ENCODE results near the gene RGS6.

Gene RGS6

DNA sequence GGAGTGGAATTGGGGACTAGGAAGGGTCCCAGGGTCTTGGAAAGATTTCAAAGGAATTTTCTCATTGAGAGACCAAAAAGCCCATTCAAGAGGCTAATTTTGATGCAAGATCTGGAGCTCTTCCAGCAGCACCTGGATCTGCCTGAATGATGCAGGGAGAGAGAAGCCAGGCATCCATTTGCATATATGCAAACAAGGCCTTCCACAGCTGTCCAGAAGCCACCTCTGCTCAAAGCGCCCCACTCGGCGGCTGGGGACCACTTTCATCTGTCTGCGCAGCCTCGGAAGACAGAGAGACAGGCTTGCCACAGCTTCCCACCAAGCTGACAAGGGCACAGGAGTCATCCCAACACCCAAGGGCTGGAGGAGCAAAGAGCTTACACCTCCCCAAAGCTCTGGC lies 666.1 kb downstream of the RGS6 start:
- DNase-seq: no peak

- no peak for DNase-seq
These were observed 667.6 kb downstream of the RGS6 start for GRCh38 chr14:72599579-72600470.

GRCh38 chr14:72600551-72601330 lies 668.5 kb downstream of the RGS6 start:
- DNase-seq: no peak

DNA sequence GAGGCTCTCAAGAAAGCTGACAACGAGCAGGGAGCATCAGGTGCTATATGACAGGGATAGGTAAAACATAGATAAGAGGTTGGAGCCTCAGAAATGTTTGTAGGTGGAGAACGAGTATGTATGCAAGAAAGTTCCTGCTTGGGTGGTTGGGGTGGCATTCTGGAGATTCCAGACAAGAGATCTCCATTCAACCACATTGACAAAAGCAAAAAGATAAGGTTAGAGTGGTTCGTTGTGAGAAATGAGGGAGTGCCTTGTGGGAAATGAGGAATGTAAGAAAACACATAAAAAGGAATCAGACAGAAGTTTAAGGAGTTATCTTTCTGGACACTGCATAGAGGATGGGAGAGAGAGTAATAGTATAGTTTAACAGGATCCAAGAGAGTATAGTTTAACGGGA lies 671.4 kb downstream of the RGS6 start:
- no peak for DNase-seq

DNA sequence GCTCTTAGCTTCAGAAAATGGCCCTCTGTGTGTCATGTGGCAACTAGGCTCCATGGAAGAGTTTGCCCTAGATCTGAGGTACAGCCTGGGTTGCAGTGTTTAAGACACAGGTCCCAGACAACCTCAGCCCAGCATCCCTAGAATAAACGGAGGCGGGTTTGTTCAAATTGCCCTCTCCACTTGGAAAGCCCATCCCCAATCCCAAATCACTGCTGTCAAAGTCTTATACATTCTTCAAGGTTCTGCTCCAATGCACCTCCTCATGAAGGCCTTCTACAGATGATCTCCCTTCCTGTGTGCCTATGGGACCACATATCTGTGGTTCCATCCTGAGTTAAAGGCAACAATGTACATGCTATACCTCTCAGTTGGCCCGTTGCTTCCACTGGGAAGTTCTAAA lies 671.9 kb downstream of the RGS6 start:
- no peak for DNase-seq

- no peak for DNase-seq
These were observed 673.1 kb downstream of the RGS6 start for GRCh38 chr14:72605096-72605920.

DNA sequence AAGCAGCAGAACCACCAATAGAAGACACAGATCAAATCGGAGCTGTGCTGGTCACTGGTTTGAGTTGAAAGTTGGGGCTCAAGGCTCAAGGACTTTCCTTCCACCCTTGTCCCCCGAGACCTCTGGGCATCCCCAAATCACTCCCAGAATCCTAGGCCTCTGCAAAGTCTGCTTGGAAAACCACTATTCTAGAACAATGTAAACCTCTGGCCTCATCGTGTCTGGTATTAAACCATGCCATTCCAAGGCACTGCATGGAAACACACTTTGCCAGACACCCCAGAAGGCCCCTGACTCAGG lies 673.6 kb downstream of the RGS6 start:
- no peak for DNase-seq

GRCh38 chr14:72606879-72607278 lies 674.6 kb downstream of the RGS6 start:
- DNase-seq: no peak

DNA sequence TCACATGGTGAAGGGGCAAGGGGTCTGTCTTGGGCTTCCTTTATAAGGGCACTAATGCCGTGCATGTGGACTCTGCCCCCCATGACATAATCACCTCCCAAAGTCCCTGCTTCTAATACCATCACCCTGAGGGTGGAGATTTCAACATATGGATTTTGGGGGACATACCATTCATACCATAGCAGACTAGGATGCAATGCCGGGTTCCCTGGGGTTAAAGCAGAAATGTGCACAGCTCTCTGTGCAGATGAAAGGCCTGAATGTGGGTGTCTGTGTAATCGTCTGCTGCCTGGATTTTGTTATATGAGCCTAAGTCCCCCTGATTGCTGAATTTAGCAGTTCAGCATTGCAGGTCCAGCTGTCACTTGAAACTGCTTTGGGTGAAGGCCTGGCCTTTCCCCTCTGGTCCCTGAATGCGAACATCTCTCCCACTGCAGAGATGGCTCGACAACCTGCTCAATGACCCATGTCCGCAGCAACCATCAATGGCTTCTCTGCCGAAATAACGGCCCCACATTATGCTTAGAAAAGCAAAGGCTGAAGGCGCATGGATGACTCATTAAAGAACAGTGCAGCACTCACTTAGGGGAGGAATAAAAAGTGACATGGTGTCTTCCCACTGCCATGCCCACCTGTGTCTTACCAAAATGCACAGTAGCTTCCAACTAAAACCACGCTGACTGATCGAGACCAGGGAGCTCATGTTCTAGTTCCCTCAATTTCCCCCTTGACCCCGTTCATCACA lies 675.3 kb downstream of the RGS6 start:
- no peak for DNase-seq

GRCh38 chr14:72608391-72609204 lies 676.4 kb downstream of the RGS6 start:
- no peak for DNase-seq

- DNase-seq: no peak
These were observed 677.1 kb downstream of the RGS6 start for GRCh38 chr14:72609205-72609916.

DNA sequence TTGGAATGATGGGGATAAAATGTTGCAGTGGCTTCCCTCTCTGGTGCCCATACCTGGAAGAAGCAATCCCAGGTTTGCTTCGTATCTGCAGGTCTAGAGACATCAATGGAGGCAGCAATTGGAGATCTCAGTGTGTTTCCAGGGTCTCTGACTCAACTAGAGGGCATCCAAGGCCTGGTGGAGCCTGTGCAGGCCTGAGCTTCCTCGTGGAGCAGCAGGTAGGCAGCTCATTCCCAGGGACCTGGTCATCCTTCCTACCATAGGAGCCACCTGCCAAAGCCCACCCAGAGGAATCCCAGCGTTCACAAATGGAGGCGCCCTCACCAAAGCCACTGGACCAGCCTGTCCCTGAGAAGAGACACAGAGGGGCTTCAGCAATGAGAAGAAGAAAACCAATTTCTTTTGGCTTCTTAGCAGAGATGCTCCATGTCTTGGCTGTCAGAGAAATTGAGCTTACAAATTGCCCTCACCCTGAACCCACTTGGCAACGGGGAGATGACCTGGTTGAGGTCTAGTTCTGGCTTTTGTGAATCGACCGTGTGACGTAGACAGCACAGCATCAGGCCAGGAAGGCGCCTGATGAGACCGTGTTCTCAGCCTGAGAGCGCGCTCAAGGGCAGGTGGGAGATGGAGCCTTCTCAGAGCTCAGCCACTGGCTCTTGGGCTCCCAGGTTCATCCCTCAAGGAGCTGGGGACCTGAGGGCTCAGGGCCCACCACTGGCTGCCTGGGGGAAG lies 678.0 kb downstream of the RGS6 start:
- no peak for DNase-seq

- DNase-seq: no peak
These were observed 678.6 kb downstream of the RGS6 start for GRCh38 chr14:72610831-72611200.

DNA sequence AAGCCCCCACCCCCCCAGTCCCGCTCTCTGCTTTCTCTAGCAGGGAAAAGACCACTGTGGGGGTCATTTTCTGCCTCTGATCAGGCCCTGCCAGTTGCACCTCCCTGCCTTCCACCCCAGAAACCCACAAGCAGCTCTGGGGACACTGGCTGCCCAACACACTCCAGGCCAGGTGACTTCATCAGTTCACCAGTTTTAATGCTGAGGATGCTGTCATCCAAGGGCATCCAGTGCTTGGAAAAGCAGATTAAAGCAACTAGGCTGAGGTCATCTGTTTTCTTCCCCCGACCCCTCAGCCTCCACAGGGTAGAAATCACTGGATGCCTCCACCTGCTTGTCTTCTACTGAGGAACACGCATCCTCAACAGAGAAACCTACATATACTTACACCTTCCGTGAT lies 679.3 kb downstream of the RGS6 start:
- no peak for DNase-seq

DNA sequence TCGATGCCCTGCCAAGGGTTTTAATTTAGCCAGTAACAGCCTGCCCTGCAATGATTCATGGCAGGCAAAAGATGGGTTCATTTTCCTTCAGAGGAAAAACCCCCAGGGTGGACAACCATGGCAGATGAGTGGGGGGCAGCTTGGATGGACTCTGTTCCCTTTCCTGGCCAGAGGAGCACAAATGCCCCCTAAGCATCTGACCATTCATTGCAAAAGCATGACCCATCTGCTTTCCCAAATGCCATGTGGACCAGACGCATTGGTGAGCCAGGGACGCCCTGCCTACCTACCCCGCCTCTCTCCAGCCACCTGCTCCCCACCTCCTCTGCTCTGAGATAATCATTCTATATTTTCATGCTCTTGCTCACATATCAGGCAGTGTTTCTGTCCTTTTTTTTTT lies 679.8 kb downstream of the RGS6 start:
- no peak for DNase-seq

GRCh38 chr14:72613231-72613974 lies 681.2 kb downstream of the RGS6 start:
- no peak for DNase-seq

- no peak for DNase-seq
These were observed 681.7 kb downstream of the RGS6 start for GRCh38 chr14:72613975-72614319.

GRCh38 chr14:72614365-72614764 lies 682.1 kb downstream of the RGS6 start:
- DNase-seq: no peak

DNA sequence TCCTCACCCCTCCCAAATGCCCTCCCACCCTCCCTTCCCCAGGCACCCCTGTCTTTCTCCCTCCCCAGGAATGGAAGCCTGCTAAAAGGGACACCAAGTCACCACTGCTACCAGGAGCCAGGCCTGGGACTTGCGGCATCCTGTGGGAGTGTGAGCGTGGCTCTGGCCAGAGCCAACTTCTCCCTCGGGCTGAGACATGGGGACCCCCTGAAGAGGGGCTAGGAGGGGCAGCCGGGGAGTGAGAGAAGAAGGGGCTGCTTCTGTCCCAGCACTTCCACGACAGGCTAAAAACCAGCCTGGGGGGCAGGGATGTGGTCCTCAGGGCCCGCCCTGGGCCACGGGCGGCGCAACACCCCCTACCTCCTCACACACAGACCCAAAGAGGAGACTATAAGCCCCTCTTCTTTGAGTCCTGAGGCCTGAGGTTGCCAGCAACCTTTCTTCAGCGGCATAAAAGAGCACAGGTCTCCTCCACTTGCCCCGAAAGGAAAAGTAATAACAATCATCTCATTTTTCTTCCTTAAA lies 682.7 kb downstream of the RGS6 start:
- no peak for DNase-seq

Data from NCI-H446 treated with DMSO at 0.1 percent for 48 hours (cell line).